Measurements from ENCODE around the gene CD7. TPM values are rescaled to one million over a fixed set of nuclear protein-coding genes. Genes with fewer than 3 reads are reported as not detected.

The CD7 gene
- total RNA-seq, 1 donor from 2014 or later = 7.1 TPM

DNA sequence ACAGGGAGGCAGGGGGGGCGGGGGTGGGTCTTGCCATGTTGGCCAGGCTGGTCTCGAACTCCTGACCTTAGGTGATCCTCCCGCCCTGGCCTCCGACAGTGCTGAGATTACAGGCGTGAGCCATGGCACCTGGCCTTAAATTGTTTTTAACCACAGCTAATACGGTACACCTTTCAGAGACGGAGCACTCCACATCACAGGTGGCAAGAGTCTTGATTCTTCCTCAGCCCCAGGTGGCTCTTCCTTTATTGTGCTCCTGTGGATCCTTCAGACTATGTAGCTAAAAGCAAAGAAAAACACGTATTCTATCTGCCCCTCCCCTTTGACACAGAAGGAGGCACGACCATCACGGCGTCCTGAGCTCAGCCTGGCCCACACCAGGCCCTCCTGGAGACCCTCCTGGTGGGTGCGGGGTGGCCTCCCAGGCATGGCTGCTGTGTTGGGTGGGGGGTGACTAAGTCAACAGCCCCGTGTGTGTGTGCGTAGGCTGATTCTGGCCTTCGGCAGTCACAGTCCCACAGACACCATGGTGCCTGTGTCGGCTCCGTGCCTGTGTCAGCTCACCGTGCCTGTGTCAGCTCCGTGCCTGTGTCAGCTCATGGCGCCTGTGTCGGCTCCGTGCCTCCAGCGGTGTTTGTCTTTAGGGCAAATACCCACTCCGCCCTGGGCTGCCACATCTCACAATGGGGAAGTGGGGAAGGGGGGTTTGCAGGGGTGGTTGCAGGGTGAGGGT lies 26.9 kb upstream of the CD7 start:
- Histone ChIP-seq H3K9me3 (no peaks in the 10 kb centered on the region), H3K4me1 (peaks cover 3% of the 10 kb centered on the region), H3K36me3 (no peaks in the 10 kb centered on the region), H3K27ac (peak overlapping the region; percentile 24), H3K27me3 (ENCODE audit: low read depth) (no peaks in the 10 kb centered on the region), H3K4me3 (no peak overlapping the region)
- intact Hi-C loops (cut with DNase I) = no loop called here
- DNase-seq (no peak), ATAC-seq (peak in 1 of 2 donors; percentile 40)
- TF ChIP-seq, protein P1, sequence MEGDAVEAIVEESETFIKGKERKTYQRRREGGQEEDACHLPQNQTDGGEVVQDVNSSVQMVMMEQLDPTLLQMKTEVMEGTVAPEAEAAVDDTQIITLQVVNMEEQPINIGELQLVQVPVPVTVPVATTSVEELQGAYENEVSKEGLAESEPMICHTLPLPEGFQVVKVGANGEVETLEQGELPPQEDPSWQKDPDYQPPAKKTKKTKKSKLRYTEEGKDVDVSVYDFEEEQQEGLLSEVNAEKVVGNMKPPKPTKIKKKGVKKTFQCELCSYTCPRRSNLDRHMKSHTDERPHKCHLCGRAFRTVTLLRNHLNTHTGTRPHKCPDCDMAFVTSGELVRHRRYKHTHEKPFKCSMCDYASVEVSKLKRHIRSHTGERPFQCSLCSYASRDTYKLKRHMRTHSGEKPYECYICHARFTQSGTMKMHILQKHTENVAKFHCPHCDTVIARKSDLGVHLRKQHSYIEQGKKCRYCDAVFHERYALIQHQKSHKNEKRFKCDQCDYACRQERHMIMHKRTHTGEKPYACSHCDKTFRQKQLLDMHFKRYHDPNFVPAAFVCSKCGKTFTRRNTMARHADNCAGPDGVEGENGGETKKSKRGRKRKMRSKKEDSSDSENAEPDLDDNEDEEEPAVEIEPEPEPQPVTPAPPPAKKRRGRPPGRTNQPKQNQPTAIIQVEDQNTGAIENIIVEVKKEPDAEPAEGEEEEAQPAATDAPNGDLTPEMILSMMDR (IDR thresholded peaks at IDR 0.05) = no peak

DNA sequence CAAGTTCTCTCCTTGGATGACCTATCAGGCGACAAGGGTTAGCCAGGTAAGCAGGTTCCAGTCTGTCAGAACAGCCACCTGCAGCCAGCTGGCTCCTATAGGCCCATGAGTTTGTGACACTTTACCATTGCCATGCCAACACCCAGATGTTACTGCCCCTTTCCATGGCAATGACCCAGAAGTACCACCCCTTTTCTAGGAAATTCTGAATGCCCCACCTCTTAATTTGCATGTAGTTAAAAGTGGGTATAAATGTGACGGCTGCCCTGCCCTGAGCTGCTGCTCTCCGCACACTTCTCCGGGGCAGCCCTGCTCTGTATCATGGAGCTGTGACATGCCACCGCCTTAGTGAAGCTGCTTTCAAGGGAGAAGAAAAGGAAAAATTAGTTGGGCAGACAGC lies 26.2 kb upstream of the CD7 start:
- TF ChIP-seq, protein P1 (IDR thresholded peaks at IDR 0.05) = no peak
- H3K4me3 ChIP-seq = no peak overlapping the region

DNA sequence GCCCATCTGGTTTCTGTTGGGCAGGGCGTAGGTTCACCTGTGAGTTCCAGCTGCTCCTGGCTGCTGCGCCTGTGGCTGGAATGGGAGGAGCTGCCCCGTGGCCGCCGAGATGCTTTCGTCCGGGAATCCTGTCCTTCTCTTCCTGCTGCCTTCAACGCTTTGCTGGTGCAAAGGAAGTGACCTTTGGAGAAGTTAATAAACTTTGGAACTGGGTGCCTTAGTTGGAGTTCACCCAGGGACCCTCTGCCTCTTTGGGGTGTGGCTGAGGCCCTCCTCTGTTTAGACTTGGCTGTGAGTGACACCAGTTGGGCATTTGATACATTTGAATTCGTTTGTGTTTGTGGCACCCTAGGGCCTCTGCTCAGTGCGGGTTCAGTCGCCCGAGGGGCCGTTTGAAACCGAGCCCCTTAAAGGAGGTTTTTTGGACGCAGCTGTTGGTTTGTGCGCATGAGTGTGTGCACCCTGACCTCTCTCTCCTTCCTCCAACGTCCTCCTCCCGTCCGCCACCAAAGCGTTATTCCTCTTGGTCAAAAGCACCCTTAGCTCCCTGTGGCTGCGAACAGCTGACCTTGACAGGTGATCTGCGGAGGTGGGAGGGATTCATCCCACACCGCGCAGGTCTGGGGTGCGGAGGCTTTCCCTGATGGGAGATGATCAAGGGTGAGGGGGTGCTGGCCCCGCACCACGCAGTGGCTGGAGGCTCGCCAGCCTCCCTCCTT lies 25.1 kb upstream of the CD7 start:
- no peak overlapping the region for H3K4me3 ChIP-seq
- no peaks in the 10 kb centered on the region for H3K9me3 ChIP-seq
- H3K36me3 ChIP-seq = no peaks in the 10 kb centered on the region
- DNase-seq = no peak
- peaks cover 10% of the 10 kb centered on the region for H3K4me1 ChIP-seq
- TF ChIP-seq, protein P1 (IDR thresholded peaks at IDR 0.05) = no peak
- intact Hi-C loops (cut with DNase I) = no loop called here
- H3K27ac ChIP-seq = no peak overlapping the region
- H3K27me3 ChIP-seq (ENCODE audit: low read depth) = no peaks in the 10 kb centered on the region
- ATAC-seq = no peak

More for the DNA sequence above, 26.2 kb upstream of the CD7 start:
- Histone ChIP-seq H3K4me1 (peaks cover 10% of the 10 kb centered on the region), H3K36me3 (no peaks in the 10 kb centered on the region), H3K27ac (no peak overlapping the region), H3K27me3 (ENCODE audit: low read depth) (no peaks in the 10 kb centered on the region), H3K9me3 (no peaks in the 10 kb centered on the region)
- intact Hi-C loops (cut with DNase I) = no loop called here
- ATAC-seq (no peak), DNase-seq (no peak)

DNA sequence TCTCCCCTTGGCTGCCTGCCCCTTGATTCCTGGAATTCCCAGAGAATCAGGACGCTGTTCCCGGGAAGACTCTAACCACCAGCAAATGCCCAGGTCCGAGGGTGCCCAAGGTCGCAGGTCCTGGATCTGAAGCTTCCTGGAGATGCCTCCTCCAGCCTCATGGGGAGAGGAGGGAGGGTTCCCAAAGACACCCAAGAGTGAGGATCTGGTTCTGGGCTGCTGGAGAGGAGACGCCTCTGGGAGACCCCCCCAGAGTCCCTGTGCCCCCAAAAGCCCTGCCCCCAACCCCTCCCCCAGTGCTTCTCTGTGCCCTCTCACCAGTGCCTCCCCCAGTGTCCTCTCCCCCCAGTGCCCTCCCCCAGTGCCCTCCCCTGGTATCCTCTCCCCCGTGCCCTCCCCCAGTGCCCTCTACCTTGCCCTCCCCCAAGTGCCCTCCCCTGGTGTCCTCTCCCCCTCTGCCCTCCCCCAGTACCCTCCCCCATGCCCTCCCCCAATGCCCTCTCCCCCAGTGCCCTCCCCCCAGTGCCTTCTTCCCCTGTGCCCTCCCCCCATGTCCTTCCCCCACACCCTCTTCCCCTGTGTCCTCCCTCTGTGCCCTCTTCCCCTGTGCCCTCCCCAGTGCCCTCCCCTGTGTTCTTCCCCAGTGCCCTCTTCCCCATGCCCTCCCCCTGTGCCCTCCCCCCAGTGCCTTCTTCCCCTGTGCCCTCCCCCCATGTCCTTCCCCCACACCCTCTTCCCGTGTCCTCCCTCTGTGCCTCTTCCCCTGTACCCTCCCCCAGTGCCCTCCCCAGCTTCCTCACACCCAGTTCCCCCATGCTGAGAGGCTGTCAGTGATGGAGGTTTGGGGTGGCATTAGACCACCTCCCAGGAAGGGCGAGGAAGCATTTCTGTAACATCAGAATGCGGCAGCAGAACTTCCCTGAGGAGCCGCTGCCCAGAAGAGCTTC lies 22.5 kb upstream of the CD7 start:
- H3K27me3 ChIP-seq (ENCODE audit: low read depth) = no peaks in the 10 kb centered on the region
- TF ChIP-seq, protein P1 (IDR thresholded peaks at IDR 0.05) = no peak
- peak overlapping the region; percentile 69 for H3K27ac ChIP-seq
- peaks cover 23% of the 10 kb centered on the region for H3K4me1 ChIP-seq
- intact Hi-C loops (cut with DNase I) = no loop called here
- H3K36me3 ChIP-seq = no peaks in the 10 kb centered on the region
- peak overlapping the region; percentile 34 for H3K4me3 ChIP-seq
- DNase-seq (peak; percentile 67), ATAC-seq (peak; percentile 20 to 76)
- H3K9me3 ChIP-seq = no peaks in the 10 kb centered on the region
